ENCODE measurements around the gene FAM135A.
"Not testable (repeated sequence)": the region's sequence is repeated elsewhere in the genome, so short reads cannot be mapped to it uniquely, and the experiment has no call there.

FAM135A gene

DNA sequence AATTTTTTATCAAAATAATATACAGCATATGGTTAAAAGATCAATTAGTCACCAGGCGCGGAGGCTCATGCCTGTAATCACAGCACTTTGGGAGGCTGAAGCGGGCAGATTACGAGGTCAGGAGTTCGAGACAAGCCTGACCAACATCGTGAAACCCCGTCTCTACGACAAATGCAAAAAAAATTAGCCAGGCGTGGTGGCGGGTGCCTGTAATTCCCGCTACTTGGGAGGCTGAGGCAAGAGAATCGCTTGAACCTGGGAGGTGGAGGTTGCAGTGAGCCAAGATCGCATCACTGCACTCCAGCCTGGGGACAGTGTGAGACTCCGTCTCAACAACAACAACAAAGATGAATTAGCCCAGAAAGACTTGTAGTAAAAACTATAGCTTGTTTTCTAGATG is 46.4 kb downstream of the FAM135A start:
- DNase-seq (ENCODE audit: low read depth) = not testable (repeated sequence)

- DNase-seq (ENCODE audit: low read depth) = no peak
Observed at GRCh38 chr6:70470016-70470415, 56.7 kb downstream of the FAM135A start.

- not testable (repeated sequence) for DNase-seq (ENCODE audit: low read depth)
Observed at GRCh38 chr6:70470510-70470909, 57.2 kb downstream of the FAM135A start.

- DNase-seq (ENCODE audit: low read depth) = no peak
Observed at GRCh38 chr6:70474751-70475150, 61.4 kb downstream of the FAM135A start.

- DNase-seq (ENCODE audit: low read depth) = no peak
Observed at GRCh38 chr6:70479236-70479635, 65.9 kb downstream of the FAM135A start.

DNA sequence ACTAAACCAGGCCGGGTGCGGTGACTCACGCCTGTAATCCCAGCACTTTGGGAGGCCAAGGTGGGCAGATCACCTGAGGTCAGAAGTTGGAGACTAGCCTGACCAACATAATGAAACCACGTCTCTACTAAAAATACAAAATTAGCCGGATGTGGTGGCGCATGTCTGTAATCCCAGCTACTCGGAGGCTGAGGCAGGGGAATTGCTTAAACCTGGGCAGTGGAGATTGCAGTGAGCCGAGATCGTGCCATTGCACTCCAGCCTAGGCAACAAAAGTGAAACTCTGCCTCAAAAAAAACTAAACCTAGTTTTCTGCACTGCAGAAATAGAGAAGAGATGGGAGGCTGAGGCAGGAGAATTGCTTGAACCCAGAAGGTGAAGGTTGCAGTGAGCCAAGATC is 73.3 kb downstream of the FAM135A start:
- DNase-seq (ENCODE audit: low read depth) = not testable (repeated sequence)

DNA sequence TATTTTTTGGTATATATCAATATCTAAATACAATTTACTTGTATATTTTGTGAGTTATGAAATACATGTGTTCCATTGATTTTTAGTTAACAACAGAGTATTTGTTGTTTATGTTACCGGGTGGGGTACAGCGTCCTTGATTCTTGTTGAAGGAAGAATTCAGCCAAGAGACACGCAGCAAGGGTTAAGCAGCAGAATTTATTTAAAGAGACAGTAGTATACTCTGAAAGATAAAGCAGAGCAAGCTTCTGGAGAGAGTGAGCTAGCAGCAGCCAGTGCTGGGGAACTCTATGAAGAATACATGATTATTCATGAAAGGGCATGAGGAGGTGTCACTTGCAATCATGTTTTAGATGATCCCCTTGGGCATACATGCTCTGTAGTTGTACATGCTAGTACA is 76.1 kb downstream of the FAM135A start:
- no peak for DNase-seq (ENCODE audit: low read depth)

- DNase-seq (ENCODE audit: low read depth) = no peak
Observed at GRCh38 chr6:70494833-70495232, 81.5 kb downstream of the FAM135A start.

DNA sequence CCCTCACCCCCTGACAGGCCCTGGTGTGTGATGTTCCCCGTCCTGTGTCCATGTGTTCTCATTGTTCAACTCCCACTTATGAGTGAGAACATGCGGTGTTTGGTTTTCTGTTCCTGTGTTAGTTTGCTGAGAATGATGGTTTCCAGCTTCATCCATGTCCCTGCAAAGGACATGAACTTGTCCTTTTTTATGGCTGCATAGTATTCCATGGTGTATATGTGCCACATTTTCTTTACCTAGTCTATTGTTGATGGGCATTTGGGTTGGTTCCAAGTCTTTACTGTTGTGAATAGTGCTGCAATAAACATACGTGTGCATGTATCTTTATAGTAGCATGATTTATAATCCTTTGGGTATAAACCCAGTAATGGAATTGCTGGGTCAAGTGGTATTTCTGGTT is 82.5 kb downstream of the FAM135A start:
- not testable (repeated sequence) for DNase-seq (ENCODE audit: low read depth)

DNA sequence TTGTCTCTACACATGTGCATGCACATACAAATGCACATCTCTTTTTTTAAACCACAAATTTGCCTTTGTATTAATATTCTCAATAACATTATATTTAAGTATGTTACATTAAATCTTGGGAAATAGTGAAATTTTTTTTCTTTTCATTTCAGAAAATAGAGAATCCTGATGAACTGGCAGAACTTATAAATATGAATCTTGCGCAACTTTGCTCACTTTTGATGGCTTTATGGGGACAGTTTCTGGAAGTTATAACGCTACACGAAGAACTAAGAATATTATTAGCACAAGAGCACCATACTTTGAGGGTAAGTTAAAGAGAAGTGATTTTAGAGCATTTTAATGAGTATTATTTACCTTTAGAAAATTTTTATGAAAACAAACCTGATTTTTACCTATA is 89.2 kb downstream of the FAM135A start:
- DNase-seq (ENCODE audit: low read depth) = no peak

DNA sequence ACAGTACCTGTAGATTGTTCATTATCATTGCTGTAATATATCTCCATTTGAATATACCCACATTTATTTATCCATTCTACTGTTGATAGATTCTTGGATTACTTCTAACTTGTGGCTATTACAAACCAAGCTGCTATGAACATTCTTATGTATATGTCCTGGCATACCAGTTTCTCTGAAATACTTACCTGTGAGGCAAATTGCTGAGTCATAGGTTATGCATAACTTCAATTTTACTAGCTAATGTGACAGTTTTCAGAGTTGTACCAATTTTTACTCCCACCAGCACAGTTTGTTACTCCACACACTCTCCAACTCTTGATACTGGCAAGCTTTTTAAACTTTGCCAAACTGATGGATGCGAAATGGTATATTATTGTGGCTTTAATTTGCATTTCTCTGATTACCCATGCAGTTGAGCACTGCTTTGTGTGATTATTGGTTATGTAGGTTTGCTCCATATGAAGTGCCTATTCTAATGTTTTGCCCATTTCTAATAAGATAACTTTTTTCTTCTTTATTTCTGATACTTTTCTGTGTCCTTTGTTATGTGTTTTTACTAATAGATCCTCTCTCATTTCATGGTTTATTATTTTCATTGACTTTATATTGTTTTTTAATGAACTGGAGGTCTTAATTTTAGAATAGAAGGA is 90.6 kb downstream of the FAM135A start:
- DNase-seq (ENCODE audit: low read depth) = no peak

DNA sequence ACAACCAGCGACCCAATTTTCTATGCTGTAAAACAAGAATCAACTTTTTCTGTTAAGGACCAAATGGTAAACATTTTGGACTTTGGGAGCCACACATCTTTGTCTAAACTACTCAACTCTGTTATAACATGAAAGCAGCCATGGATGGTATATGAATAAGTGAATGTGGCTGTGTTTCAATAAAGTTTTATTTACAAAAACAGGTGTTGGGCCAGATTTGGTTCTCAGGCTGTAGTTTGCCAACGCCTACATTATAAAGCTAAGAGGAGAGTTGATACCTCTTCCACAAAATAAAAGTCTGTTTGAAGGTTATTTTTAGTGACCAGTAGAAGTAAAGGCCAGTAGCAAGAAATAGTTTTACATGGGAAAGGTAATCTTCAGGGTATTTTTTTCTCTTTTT is 93.0 kb downstream of the FAM135A start:
- no peak for DNase-seq (ENCODE audit: low read depth)

GRCh38 chr6:70507161-70507560 is 93.9 kb downstream of the FAM135A start:
- no peak for DNase-seq (ENCODE audit: low read depth)

DNA sequence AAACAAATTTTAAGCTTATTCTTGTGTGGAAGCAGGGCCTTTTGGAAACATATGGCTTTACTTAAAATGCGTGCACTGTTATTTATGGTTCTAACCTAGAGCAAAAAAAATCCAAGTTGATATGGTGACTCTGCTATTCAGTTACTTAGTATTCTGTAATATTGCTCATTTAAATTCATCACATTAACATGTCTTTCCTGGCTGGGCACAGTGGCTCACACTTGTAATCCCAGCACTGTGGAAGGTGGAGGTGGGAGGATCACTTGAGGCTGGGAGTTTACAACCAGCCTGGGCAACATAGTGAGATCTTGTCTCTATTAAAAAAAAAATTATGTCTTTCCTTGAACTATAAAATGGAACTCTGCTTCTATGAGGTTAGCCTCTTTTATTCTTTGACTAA is 95.6 kb downstream of the FAM135A start:
- no peak for DNase-seq (ENCODE audit: low read depth)

DNA sequence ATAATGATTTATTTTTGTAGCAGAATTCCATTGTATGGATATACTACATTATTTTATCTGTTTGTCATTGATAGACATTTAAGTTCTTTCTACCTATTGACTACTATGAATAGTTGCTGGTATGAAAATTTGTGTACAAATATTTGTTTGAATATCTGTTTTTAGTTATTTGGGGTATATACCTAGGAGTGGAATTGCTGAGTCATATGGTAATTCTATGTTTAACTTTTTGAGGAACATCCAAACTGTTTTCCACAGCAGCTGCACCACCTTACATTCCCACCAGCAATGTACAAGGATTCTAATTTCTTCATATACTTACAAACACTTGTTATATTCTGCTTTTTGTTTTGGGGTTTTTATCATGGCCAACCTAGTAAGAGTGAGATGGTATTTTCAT is 97.3 kb downstream of the FAM135A start:
- no peak for DNase-seq (ENCODE audit: low read depth)

GRCh38 chr6:70518723-70519122 is 105.4 kb downstream of the FAM135A start:
- no peak for DNase-seq (ENCODE audit: low read depth)

- DNase-seq (ENCODE audit: low read depth) = no peak
Observed at GRCh38 chr6:70520575-70520974, 107.3 kb downstream of the FAM135A start.

DNA sequence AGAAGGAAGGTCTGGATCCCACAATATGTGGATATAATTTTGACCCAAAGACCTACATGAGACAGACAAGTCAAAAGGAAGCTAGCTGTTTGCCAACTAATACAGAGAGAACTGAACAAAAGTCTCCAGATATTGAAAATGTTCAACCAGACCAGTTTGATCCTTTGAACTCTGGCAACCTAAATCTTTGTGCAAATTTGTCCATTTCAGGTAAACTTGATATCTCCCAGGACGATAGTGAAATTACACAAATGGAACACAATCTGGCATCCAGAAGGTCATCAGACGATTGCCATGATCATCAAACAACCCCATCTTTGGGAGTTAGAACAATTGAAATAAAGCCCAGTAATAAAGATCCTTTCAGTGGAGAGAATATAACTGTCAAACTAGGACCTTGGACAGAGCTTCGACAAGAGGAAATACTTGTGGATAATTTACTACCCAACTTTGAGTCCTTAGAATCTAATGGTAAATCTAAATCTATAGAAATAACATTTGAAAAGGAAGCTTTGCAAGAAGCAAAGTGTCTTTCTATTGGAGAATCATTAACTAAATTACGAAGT is 111.5 kb downstream of the FAM135A start:
- DNase-seq (ENCODE audit: low read depth) = no peak

GRCh38 chr6:70527071-70527737 is 113.9 kb downstream of the FAM135A start:
- DNase-seq (ENCODE audit: low read depth) = no peak

- DNase-seq (ENCODE audit: low read depth) = no peak
Observed at GRCh38 chr6:70530023-70530422, 116.7 kb downstream of the FAM135A start.

GRCh38 chr6:70531133-70531532 is 117.8 kb downstream of the FAM135A start:
- DNase-seq (ENCODE audit: low read depth) = no peak

DNA sequence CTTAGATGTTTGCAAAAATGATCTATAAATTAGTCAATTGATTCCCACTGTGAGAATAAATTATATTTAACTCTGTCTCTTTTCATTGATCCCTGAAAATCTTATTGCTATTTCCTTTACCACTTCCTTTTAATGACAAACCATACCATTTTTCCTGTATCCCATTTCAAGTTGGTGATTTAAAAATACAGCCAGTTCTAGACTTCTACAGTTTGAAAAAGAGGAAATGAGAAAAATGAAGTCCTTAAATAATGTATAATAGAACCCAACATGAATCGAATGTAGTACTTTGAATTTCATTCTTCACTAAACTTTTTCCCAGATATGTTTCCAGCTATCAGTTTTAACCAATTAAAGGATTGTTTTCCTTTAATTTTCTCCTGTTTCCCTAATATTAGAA is 124.0 kb downstream of the FAM135A start:
- no peak for DNase-seq (ENCODE audit: low read depth)

- no peak for DNase-seq (ENCODE audit: low read depth)
Observed at GRCh38 chr6:70538376-70538775, 125.1 kb downstream of the FAM135A start.

- no peak for DNase-seq (ENCODE audit: low read depth)
Observed at GRCh38 chr6:70547313-70547712, 134.0 kb downstream of the FAM135A start.

All from activated T-cell treated with anti-CD3 and anti-CD28 coated beads for 24 hours (primary cell).